GM21528 (cell line): Measurements from ENCODE around the gene ARMC5.
A peak's percentile ranks its signal among the peaks of the same experiment; 100 is the strongest.
"Not testable (repeated sequence)": the region's sequence is repeated elsewhere in the genome, so short reads cannot be mapped to it uniquely, and the experiment has no call there.

Experiments
- ATAC-seq: cut with Tn5 transposase; IDR thresholded peaks from one replicate; pipeline ENCODE4 v1.9.1; 2021; ENCODE audit warnings: mild to moderate bottlenecking, moderate library complexity; ENCODE audit not compliant: unreplicated experiment, low FRiP score

The ARMC5 gene

DNA sequence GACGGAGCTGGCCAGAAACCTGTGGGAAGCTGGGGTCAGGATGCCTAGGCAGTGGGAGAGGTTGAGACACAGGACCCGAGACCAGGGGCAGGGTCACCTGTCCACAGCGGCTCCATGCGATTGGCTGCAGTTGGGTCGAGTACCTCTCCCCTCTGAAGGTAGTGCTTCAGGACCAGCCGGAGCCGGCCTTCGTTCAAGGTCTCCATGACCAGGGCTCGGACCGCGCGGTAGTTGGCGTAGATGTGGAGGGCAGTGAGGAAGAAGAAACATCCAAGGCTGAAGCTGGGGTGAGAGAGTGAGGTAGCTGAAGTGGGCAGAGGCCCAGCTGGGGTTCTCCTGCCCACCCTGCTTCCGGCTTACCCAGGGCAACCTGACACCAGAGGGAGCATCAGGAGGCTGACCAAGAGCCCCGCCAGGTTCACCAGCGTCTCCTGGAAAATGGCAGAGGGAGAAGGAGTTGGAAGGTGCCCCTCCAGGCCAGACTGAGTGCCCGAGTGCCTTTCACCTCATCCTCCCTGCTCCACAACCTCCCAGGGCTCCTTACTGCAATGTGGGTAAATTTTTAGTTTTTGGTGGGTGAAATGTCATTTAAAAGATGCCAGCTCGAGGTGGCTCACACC is 34.3 kb downstream of the ARMC5 start:
- no peak for ATAC-seq

DNA sequence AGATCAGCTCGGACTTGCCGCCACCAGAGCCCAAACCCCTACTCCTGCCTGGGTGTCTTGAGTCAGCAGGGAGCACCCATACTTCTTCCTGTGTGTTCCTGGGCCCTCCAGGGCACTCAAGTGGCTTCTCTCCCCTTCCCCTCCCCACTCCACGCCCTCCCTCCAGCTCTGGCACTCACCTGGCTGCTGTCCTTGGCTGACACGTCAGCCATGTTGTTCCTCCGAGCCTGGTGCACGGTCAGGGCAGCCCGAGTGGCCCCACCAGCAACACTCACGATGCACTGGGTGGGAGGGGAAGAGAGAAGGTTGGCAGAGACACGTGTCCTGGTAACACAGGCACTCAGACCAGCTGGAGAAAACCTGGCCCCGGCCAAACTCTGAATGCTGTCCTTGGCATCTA is 37.4 kb downstream of the ARMC5 start:
- ATAC-seq, result no peak

DNA sequence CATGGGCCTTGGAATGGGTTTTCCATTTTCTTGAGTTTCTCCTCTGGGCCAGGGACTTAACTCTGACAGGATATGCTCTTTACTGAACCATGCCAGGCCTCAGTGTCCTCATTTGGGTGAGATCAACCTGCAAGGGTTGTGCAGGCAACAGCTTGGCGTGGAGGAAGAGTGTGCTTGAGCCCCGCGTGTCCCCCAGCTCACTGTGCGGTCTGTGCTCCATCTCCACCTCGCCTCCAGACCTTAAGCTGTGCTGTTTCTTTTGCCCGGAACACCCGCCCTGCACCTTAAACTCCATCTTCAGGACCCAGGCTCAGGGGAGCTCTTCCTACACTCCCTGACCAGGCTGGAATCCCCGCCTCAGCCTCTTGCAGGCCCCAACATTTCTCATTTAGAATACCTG is 39.2 kb downstream of the ARMC5 start:
- no peak for ATAC-seq

DNA sequence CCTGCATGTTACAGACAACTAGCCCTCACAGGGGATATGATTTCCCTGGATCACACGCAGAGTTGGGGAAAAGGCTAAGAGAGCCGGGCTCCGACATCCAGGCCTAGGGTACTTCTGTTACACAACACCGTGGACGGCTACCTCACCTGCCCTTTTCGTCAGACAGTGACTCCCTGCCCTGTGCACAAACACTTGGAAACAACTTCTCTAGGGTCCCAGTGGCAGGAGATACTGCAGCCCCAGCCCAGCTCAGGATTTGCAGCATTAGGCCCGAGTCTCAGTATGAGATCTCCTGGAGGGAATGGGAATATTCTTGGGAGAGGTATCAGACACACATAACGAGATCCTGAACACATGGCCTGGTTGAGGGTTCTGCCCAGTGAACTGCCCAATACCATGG is 40.6 kb downstream of the ARMC5 start:
- no peak for ATAC-seq

DNA sequence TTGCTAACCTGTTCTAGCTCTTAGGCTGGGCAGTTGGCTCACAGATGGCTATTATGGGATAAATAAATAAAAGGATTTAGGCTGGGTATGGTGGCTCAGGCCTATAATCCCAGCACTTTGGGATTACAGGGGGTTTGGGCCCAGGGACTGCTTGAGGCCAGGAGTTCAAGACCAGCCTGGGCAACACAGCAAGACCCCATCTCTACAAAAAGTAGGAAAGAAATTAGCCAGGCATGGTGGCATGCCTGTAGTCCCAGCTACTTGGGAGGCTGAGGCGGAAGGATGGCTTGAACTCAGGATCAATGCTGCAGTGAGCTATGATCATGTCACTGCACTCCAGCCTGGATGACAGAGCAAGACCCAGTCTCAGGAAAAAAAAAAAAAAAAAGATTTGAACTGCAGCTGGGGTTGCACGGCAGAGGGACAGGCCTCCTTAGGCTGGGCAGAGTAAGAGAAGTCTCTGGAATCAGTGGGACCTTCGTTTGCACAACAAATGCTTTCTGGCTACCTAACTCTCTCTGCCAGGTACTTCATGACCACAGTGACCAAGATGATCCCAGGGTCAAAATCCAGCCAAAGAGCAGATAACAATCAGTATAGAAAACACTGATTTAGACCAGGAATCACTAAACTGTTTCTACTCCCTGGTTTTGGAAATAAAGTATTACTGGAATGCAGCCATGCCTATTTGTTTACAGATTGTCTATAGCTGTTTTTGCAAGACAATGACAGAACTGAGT is 42.1 kb downstream of the ARMC5 start:
- ATAC-seq, result no peak

DNA sequence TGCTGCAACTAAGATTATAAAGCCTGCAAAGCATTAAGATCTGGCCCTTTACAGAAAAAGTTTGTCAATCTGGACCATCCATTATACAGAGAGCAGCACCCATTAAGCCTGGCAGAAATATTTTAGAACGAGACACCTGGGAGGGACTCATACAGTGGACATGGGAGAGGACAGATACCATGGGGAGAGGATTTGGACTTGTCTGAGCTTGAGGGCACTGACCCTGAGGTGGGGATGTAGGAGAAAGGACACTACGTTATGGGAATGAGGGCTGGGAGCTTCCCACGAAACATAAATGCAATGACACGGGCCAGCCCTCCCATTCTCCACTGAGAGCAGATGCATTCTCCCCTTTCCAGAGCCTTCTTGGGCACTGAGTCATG is 42.7 kb downstream of the ARMC5 start:
- ATAC-seq, result no peak

DNA sequence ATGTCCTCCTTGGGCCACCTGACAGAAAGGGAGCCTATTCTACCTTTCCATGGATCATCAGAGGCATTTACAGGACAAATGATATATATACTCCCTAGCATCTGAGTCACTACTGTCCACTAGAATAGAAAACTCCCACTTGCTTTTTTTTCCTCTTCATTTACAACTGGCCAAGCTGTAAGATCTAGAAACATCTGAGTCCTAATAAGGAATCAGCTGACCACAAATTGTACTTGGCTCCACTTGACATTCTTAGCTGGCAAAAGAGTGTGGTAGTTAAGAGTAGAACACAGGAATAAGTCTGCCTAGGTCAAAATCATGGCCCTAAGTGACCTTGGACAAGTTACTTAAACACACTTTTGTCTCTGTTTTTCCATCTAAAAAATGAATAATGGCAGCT is 43.7 kb downstream of the ARMC5 start:
- ATAC-seq, result no peak

DNA sequence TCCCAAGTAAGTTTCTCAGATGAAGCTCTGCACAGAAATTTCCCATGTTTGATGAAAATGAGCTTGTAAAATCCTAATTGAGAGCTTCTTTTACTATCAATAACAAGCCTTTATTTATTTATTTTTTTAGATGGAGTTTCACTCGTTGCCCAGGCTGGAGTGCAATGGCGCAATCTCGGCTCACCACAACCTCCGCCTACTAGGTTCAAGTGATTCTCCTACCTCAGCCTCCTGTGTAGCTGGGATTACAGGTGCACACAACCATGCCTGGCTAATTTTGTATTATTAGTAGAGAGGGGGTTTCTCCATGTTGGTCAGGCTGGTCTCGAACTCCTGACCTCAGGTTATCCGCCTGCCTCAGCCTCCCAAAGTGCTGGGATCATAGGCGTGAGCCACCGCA is 44.3 kb downstream of the ARMC5 start:
- ATAC-seq, result not testable (repeated sequence)

DNA sequence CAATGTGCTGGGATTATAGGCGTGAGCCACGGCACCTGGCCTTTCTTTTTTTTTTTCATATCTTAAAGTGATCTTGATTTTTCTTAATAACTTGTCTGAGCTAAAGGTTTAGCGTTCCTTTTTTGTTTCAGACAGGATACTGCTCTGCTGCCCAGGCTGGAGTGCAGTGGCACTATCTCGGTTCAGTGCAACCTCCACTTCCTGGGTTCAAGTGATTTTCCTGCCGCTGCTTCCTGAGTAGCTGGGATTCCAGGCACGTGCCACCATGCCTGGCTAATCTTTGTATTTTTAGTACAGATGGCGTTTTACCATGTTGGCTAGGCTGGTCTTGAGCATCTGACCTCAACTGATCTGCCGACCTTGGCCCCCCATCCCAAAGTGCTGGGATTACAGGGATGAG is 44.9 kb downstream of the ARMC5 start:
- no peak for ATAC-seq

DNA sequence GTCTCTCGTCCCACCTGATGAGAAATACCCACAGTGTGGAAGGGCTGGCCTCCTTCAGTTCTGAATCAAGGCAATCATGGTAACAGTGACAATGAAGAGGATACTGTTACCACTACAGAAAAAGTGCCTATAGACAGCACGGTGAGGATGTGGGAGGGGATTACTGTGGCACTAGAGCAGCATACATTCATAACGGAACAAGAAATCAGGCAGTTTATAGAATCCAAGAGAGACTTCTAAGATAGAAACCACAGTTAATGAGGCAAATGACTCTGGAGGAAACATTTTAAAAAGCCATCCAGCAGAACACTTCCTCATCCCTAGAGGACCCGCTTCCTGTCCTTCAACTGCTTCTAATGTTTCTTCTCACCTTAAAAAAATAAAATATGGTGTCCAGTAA is 46.2 kb downstream of the ARMC5 start:
- peak; percentile 39 for ATAC-seq

DNA sequence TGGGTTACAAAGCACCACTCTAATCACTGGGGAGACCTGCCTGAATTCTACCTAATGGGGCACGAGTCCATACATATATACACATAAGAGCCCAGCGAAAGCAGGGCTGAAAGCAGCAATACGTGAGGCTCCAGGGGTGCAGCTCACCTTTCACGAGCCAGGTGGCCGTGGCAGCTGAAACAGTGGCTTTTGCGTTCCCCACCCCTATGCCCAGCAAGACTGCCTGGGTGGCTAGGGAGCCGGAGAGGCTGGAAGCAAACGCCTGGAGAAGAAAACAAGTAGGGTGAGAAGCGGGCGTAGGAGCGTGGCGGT is 48.3 kb downstream of the ARMC5 start:
- peak; percentile 2 for ATAC-seq

DNA sequence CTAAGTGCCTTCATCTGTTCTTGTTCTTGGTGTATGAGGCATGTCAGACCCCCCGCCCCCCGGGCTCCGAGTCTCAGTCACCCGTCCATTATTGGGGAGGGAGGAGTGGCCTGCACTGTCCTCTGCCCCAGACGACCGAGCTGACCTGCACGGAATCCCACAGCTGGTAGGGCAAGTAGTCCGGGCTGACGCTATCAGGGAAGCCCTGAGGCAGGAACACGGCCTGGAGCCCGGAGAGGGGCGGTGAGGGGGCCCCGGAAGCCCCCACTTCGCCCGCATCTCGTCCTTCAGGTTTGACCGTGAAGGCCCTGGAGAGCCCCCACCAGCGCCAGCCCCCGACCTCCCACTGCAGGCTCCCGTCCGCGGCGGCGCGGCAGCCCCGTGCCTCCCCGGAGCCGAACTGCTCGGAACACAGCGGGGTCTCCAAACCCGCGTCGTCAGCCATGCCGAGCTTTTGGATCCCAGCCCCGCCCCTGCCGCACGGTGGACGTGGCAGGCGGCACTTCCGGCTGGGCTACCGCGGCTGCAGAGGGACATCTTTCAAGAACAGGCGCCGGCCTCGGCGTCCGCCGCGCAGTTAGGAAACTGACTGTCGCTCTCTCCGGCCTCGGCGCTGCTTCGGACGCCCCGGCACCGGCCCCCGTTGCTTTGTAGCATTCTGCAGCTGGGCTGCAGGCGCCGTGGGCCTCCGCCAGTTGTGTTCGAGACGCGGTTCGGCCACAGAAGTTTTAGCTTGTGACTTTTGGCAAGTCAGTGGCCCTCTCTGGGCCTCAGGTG is 48.8 kb downstream of the ARMC5 start, which contains the start of gene RUSF1:
TSS of gene RUSF1 (minus strand) at position 463 of the 777 bp plus-strand sequence. CDS start at position 445, 18 bp downstream.
- peak; percentile 89 for ATAC-seq

DNA sequence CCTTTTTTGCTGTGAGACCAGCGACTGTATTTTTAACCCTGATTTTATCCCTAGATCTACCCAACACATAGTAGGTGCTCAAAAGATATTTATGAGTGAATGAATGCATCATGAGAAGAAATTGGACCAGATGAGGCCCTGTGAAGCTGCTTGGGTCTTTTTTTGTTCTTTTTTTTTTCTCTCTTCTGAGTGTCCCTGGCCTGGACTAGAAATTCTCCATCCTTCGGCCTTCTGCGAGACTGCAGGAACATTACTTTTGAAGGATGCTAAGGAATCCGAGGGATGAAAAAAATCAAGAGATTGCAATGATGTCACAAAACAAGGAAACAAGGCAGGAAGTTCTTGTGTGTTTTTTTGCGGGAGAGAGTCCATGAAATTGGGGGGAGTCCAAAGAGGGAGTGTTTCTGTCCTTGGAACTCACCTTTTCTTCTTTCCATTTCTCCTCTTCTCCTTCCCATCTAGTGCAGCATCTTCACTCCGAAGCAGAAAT is 49.5 kb downstream of the ARMC5 start:
- no peak for ATAC-seq

DNA sequence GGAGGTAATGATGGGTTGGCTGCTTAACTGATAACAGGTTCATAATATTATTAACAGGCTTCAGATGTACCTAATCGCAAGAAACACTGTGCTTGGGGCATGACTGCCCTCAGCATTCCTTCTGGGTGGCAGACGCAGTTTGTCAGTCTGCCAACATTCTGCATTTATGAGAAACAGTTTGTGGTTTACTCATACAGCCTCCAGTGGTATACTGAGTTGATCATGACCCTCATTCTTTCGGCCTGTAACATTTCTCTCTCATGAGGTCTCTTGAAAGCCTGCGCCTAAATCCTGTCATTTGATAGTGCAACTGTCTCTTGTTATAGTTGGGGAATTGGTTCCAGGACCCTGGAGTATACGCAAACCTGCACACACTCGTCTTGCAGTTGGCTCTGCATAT is 53.8 kb downstream of the ARMC5 start:
- ATAC-seq, result no peak

DNA sequence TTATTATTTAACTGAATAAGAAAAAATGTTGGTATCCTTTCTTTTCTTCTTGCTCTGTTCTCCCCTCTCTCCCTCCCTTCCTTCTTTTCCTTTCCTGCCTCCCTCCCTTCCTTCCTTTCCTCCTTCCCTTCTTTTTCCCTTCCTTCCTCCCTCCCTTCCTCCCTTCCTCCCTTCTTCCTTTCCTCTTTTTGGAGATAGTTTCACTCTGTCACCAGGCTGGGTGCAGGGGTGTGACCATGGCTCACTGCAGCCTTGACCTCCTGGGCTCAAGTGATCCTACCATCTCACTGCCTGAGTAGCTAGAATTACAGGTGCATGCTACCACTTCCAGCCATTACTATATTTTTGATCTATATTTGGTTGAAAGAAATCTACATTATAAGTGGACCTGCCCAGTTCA is 54.6 kb downstream of the ARMC5 start:
- no peak for ATAC-seq
